ENCODE measurements around the gene GTPBP8. TPM values are rescaled to one million over a fixed set of nuclear protein-coding genes. Genes with fewer than 3 reads are reported as not detected.

The GTPBP8 gene
- total and polyA plus RNA-seq, 2 of the 13 experiments (the other 11 are each of a cell fraction or from before 2014, with no cell fraction given) = 12.5 to 16.7 TPM

DNA sequence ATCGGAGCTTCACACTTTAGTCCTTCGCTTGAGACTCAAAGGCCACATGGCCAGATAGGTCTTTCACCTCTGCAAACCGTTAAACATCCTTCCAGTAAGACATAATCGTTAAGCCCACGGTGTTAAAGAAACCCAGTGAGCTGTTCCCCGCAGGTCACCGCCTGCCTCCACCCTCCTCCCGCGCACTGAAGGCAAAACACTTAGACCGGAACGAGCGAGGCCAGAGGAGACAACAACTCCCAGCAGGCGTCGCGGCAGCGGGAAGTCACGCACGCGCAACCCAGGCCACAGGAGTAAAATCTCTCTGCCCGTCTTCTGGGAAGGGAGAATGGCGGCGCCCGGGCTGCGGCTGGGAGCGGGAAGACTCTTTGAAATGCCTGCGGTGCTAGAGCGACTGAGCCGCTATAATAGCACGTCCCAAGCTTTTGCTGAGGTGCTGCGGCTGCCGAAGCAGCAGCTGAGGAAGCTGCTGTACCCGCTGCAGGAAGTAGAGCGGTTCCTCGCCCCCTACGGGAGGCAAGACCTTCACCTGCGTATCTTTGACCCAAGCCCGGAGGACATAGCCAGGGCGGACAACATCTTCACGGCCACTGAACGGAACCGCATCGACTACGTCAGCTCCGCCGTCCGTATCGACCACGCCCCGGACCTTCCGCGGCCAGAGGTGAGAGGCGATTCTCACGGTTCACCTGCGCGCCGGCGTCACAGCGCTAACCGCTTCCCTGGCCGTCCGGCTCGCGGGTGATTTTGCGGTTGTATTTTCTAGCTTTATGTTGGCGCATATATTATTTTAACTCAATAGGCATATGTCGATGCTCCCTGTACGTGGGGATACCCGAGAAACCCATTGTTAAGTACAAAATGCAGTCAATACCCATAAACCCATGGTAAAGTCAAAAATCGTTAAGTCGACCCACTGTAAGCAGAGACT, at the start of gene GTPBP8 (continued):
- TF ChIP-seq ZBTB49 (CRISPR knock-in tag; IDR thresholded peaks at IDR 0.05; ENCODE audit: borderline replicate concordance) = no peak
- TF ChIP-seq SOX13 (IDR thresholded peaks at IDR 0.05) = no peak
- no peak for TF ChIP-seq SOX13 (CRISPR knock-in tag; conservative IDR thresholded peaks at IDR 0.05 in 1 of 2, IDR thresholded peaks at IDR 0.05 in 1 of 2)
- TF ChIP-seq ZNF160 (CRISPR knock-in tag; IDR thresholded peaks at IDR 0.05) = peak; percentile 61
- TF ChIP-seq, protein P1, sequence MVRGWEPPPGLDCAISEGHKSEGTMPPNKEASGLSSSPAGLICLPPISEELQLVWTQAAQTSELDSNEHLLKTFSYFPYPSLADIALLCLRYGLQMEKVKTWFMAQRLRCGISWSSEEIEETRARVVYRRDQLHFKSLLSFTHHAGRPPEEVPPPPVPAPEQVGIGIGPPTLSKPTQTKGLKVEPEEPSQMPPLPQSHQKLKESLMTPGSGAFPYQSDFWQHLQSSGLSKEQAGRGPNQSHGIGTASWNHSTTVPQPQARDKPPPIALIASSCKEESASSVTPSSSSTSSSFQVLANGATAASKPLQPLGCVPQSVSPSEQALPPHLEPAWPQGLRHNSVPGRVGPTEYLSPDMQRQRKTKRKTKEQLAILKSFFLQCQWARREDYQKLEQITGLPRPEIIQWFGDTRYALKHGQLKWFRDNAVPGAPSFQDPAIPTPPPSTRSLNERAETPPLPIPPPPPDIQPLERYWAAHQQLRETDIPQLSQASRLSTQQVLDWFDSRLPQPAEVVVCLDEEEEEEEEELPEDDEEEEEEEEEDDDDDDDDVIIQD (CRISPR knock-in tag; IDR thresholded peaks at IDR 0.05; ENCODE audit: low read depth) = peak; percentile 48; the same call in 1 of the 2 replicates
- 0 out of 2 replicates have a peak, but pooled peaks have one; percentile 66 for TF ChIP-seq ZNF264 (CRISPR knock-in tag; IDR thresholded peaks at IDR 0.05)
- no peak for TF ChIP-seq EHMT2 (IDR thresholded peaks at IDR 0.05; ENCODE audit: borderline replicate concordance, low read depth, low read length)
- TF ChIP-seq ZNF784 (CRISPR knock-in tag; IDR thresholded peaks at IDR 0.05; ENCODE audit: borderline replicate concordance) = peak; percentile 16; the same call in 1 of the 2 replicates
- TF ChIP-seq DMTF1 (CRISPR knock-in tag; IDR thresholded peaks at IDR 0.05) = 0 out of 2 replicates have a peak, but pooled peaks have one; percentile 53
- peak; percentile 90 for TF ChIP-seq IKZF4 (CRISPR knock-in tag; IDR thresholded peaks at IDR 0.05; ENCODE audit: borderline replicate concordance, low read depth, not compliant biosample characterization)
- no peak for TF ChIP-seq ZNF253 (CRISPR knock-in tag; IDR thresholded peaks at IDR 0.05; ENCODE audit: borderline replicate concordance)
- TF ChIP-seq SRSF9 (IDR thresholded peaks at IDR 0.05; ENCODE audit: borderline replicate concordance, insufficient read depth, low read depth, low read length, poor library complexity, severe bottlenecking) = no peak
- TF ChIP-seq PCBP1 (IDR thresholded peaks at IDR 0.05; ENCODE audit: borderline replicate concordance, low read depth, low read length) = no peak
- 0 out of 2 replicates have a peak, but pooled peaks have one; percentile 55 for TF ChIP-seq ZFAT (CRISPR knock-in tag; conservative IDR thresholded peaks at IDR 0.05)
